Activated CD4-positive, alpha-beta T cell treated with anti-CD3 and anti-CD28 coated beads for 24 hours (primary cell): ENCODE results near the gene JARID2.

Source experiments
- DNase-seq, 2 donors: peaks; one replicate each; pipeline ENCODE4 v3.0.0-alpha.2; 2020; ENCODE audit warnings: low read depth in 2 of 2

The JARID2 gene

GRCh38 chr6:15355683-15356099 is 109.8 kb downstream of the JARID2 start:
- DNase-seq = no peak

- no peak for DNase-seq
These were observed 110.3 kb downstream of the JARID2 start for GRCh38 chr6:15356179-15356578.

- DNase-seq = no peak
These were observed 111.1 kb downstream of the JARID2 start for GRCh38 chr6:15356937-15357336.

GRCh38 chr6:15357782-15358181 is 111.9 kb downstream of the JARID2 start:
- no peak for DNase-seq

GRCh38 chr6:15358579-15359327 is 112.9 kb downstream of the JARID2 start:
- no peak for DNase-seq

- DNase-seq = no peak
These were observed 113.5 kb downstream of the JARID2 start for GRCh38 chr6:15359335-15359862.

GRCh38 chr6:15360300-15360699 is 114.4 kb downstream of the JARID2 start:
- no peak for DNase-seq

GRCh38 chr6:15361197-15361596 is 115.3 kb downstream of the JARID2 start:
- DNase-seq = no peak

GRCh38 chr6:15362274-15363160 is 116.6 kb downstream of the JARID2 start:
- DNase-seq = no peak

GRCh38 chr6:15363164-15363522 is 117.3 kb downstream of the JARID2 start:
- DNase-seq = no peak

- DNase-seq = no peak
These were observed 117.9 kb downstream of the JARID2 start for GRCh38 chr6:15363523-15364400.

GRCh38 chr6:15364401-15365037 is 118.7 kb downstream of the JARID2 start:
- DNase-seq = no peak

GRCh38 chr6:15365273-15365687 is 119.4 kb downstream of the JARID2 start:
- DNase-seq = peak in 1 of 2 donors; percentile 24

GRCh38 chr6:15366003-15366535 is 120.2 kb downstream of the JARID2 start:
- no peak for DNase-seq

GRCh38 chr6:15366879-15367278 is 121.0 kb downstream of the JARID2 start:
- no peak for DNase-seq

- DNase-seq = no peak
These were observed 122.3 kb downstream of the JARID2 start for GRCh38 chr6:15368186-15368585.

- DNase-seq = no peak
These were observed 123.0 kb downstream of the JARID2 start for GRCh38 chr6:15368873-15369272.

GRCh38 chr6:15369838-15370237 is 124.0 kb downstream of the JARID2 start:
- no peak for DNase-seq

- DNase-seq = no peak
These were observed 125.1 kb downstream of the JARID2 start for GRCh38 chr6:15370733-15371671.

- no peak for DNase-seq
These were observed 127.1 kb downstream of the JARID2 start for GRCh38 chr6:15372932-15373331.
